HepG2 (cell line): ENCODE data around the gene TTBK1. TPM values are rescaled to one million over a fixed set of nuclear protein-coding genes. Genes with fewer than 3 reads are reported as not detected.

Experiments
- ATF2 ChIP-seq: sonication (generic); formaldehyde crosslinking; IDR thresholded peaks from 2 replicates; pipeline ENCODE4 v1.4.0; 2020; ENCODE audit warnings: missing genetic modification reagents
- CERS6 ChIP-seq: sonication (generic); formaldehyde crosslinking; IDR thresholded peaks from 2 replicates; pipeline ENCODE4 v1.5.0; 2020; ENCODE audit warnings: missing genetic modification reagents
- EHMT2 ChIP-seq: fragments of 200-600 bp; sonication (generic); IDR thresholded peaks from 2 replicates; pipeline ENCODE4 v1.7.0; 2017; ENCODE audit warnings: antibody characterized with exemption, low read depth, low read length, borderline replicate concordance
- ELK4 ChIP-seq: sonication (generic); formaldehyde crosslinking; IDR thresholded peaks from 2 replicates; pipeline ENCODE4 v1.9.0; 2021; ENCODE audit warnings: missing genetic modification reagents, borderline replicate concordance
- EP300 ChIP-seq, 3 experiments: sonication (generic) in 1 of 3; formaldehyde crosslinking in 1 of 3; IDR thresholded peaks; 2 replicates each; pipeline versions ENCODE4 v1.5.1 to v1.6.1; 2011 to 2020; ENCODE audit warnings: low read depth in 2 of 3, low read length in 2 of 3, borderline replicate concordance in 1 of 3, improper control_type of control experiment in 1 of 3, mild to moderate bottlenecking in 1 of 3, missing genetic modification reagents in 1 of 3, moderate library complexity in 1 of 3
- GATA4 ChIP-seq: sonication (generic); IDR thresholded peaks from 2 replicates; pipeline ENCODE4 v1.6.1; 2016; ENCODE audit warnings: antibody characterized with exemption, low read depth, borderline replicate concordance
- GATAD2A ChIP-seq: IDR thresholded peaks from 2 replicates; pipeline ENCODE4 v1.6.1; 2016
- HDAC6 ChIP-seq: fragments of 200-600 bp; sonication (generic); IDR thresholded peaks from 2 replicates; pipeline ENCODE4 v1.7.0; 2017; ENCODE audit warnings: mild to moderate bottlenecking, antibody characterized with exemption, low read length, low read depth
- HIVEP1 ChIP-seq: sonication (generic); formaldehyde crosslinking; IDR thresholded peaks from 2 replicates; pipeline ENCODE4 v1.4.0; 2020; ENCODE audit warnings: mild to moderate bottlenecking, missing genetic modification reagents
- HMGA1 ChIP-seq: sonication (generic); formaldehyde crosslinking; conservative IDR thresholded peaks from 2 replicates; pipeline ENCODE4 v1.4.0; 2020; ENCODE audit warnings: missing genetic modification reagents
- HOXA3 ChIP-seq: sonication (generic); formaldehyde crosslinking; IDR thresholded peaks from 2 replicates; pipeline ENCODE4 v1.5.0; 2020; ENCODE audit warnings: missing genetic modification reagents
- KDM4B ChIP-seq: sonication (generic); formaldehyde crosslinking; IDR thresholded peaks from 2 replicates; pipeline ENCODE4 v1.4.0; 2020; ENCODE audit warnings: missing genetic modification reagents
- NCOA1 ChIP-seq: sonication (generic); formaldehyde crosslinking; IDR thresholded peaks from 2 replicates; pipeline ENCODE4 v1.9.0; 2021; ENCODE audit warnings: missing genetic modification reagents
- NR2C2 ChIP-seq: sonication (generic); formaldehyde crosslinking; IDR thresholded peaks from 2 replicates; pipeline ENCODE4 v1.4.0; 2020; ENCODE audit warnings: missing genetic modification reagents, mild to moderate bottlenecking, moderate library complexity, borderline replicate concordance
- NR2F6 ChIP-seq, 2 experiments: IDR thresholded peaks; 2 replicates each; pipeline ENCODE4 v1.6.1; 2016; ENCODE audit warnings: antibody characterized with exemption in 1 of 2, mild to moderate bottlenecking in 1 of 2
- PHF21A ChIP-seq: sonication (generic); formaldehyde crosslinking; IDR thresholded peaks from 2 replicates; pipeline ENCODE4 v1.5.0; 2020; ENCODE audit warnings: mild to moderate bottlenecking, missing genetic modification reagents
- POGZ ChIP-seq: sonication (generic); formaldehyde crosslinking; IDR thresholded peaks from 2 replicates; pipeline ENCODE4 v1.4.0; 2020; ENCODE audit warnings: mild to moderate bottlenecking, missing genetic modification reagents
- PPARG ChIP-seq: conservative IDR thresholded peaks from 2 replicates; pipeline ENCODE4 v1.6.1; 2016; ENCODE audit warnings: missing biosample characterization, missing genetic modification reagents
- SOX5 ChIP-seq: IDR thresholded peaks from 2 replicates; pipeline ENCODE4 v1.6.1; 2016; ENCODE audit warnings: borderline replicate concordance
- ZFX ChIP-seq: sonication (generic); formaldehyde crosslinking; IDR thresholded peaks from 2 replicates; pipeline ENCODE4 v1.4.0; 2020; ENCODE audit warnings: mild to moderate bottlenecking, low read depth, missing genetic modification reagents, moderate library complexity
- ZFYVE20 ChIP-seq: sonication (generic); formaldehyde crosslinking; IDR thresholded peaks from 2 replicates; pipeline ENCODE4 v1.8.0; 2023; ENCODE audit warnings: low read depth, mild to moderate bottlenecking, moderate library complexity, missing genetic modification reagents, borderline replicate concordance
- ZMAT3 ChIP-seq: sonication (generic); formaldehyde crosslinking; conservative IDR thresholded peaks from 2 replicates; pipeline ENCODE4 v1.7.0; 2021; ENCODE audit warnings: missing genetic modification reagents
- ZNF337 ChIP-seq: sonication (generic); formaldehyde crosslinking; IDR thresholded peaks from 2 replicates; pipeline ENCODE4 v1.5.1; 2020; ENCODE audit warnings: missing genetic modification reagents, low read depth, mild to moderate bottlenecking, borderline replicate concordance
- ZNF33A ChIP-seq: sonication (generic); formaldehyde crosslinking; IDR thresholded peaks from 2 replicates; pipeline ENCODE4 v1.5.1; 2020; ENCODE audit warnings: missing genetic modification reagents, mild to moderate bottlenecking, moderate library complexity, borderline replicate concordance
- ZNF558 ChIP-seq: sonication (generic); formaldehyde crosslinking; IDR thresholded peaks from 2 replicates; pipeline ENCODE4 v1.9.0; 2022; ENCODE audit warnings: mild to moderate bottlenecking, missing genetic modification reagents, borderline replicate concordance
- ZNF746 ChIP-seq: sonication (generic); formaldehyde crosslinking; IDR thresholded peaks from 2 replicates; pipeline ENCODE4 v1.8.0; 2022; ENCODE audit warnings: mild to moderate bottlenecking, missing genetic modification reagents
- polyA plus RNA-seq, 8 experiments: library from polyadenylated mRNA; depleted of rRNA in 3 of 8; stranded (reverse) in 7 of 8; unstranded in 1 of 8; fragments of >200 nt; fragmentation: Illumina TruSeq in 4 of 8; extraction: Trizol in 4 of 8; gene quantifications; 2 replicates each; pipeline versions ENCODE4 v1.2.1 to v1.2.3, GENCODE V29; 2011 to 2016; ENCODE audit warnings: low read depth in 4 of 8, missing spikeins in 1 of 8, mixed read lengths in 1 of 8; ENCODE audit not compliant: insufficient read depth in 1 of 8
- total RNA-seq, 5 experiments: library from RNA; depleted of rRNA; stranded (reverse); fragments of >200 nt; fragmentation: Illumina TruSeq; extraction: Trizol; gene quantifications; 2 replicates each; pipeline ENCODE4 v1.2.3, GENCODE V29; 2016; ENCODE audit warnings: low read depth in 1 of 5
- TF ChIP-seq, protein P1 (sequence below): sonication (generic); formaldehyde crosslinking; conservative IDR thresholded peaks from 2 replicates; pipeline ENCODE4 v1.4.0; 2020; ENCODE audit warnings: missing genetic modification reagents

Gene TTBK1
- total and polyA plus RNA-seq, 2 of the 13 experiments (the other 11 are each of a cell fraction or from before 2014, with no cell fraction given), result 0.24 to 0.33 TPM

GRCh38 chr6:43265564-43265963 lies 22.3 kb downstream of the TTBK1 start (continued):
- TF ChIP-seq HDAC6, result no peak
- peak in 1 of 2 experiments; percentile 61; a peak in 2 of 4 replicates for TF ChIP-seq EP300 (IDR thresholded peaks at IDR 0.05; ENCODE audit: low read depth in 2 of 2, low read length in 2 of 2)
- TF ChIP-seq EP300 (CRISPR knock-in tag; IDR thresholded peaks at IDR 0.05; ENCODE audit: borderline replicate concordance), result peak; percentile 24; the same call in 1 of the 2 replicates
- TF ChIP-seq HMGA1 (CRISPR knock-in tag), result no peak
- no peak for TF ChIP-seq CERS6 (CRISPR knock-in tag)
- 0 out of 2 replicates have a peak, but pooled peaks have one; percentile 51 for TF ChIP-seq ZNF337 (CRISPR knock-in tag)
- TF ChIP-seq NCOA1 (CRISPR knock-in tag), result no peak
- no peak for TF ChIP-seq ZMAT3
- TF ChIP-seq, protein P1, sequence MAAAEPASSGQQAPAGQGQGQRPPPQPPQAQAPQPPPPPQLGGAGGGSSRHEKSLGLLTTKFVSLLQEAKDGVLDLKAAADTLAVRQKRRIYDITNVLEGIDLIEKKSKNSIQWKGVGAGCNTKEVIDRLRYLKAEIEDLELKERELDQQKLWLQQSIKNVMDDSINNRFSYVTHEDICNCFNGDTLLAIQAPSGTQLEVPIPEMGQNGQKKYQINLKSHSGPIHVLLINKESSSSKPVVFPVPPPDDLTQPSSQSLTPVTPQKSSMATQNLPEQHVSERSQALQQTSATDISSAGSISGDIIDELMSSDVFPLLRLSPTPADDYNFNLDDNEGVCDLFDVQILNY (CRISPR knock-in tag), result no peak
- no peak for TF ChIP-seq ATF2
- TF ChIP-seq PPARG (CRISPR knock-in tag), result 0 out of 2 replicates have a peak, but pooled peaks have one; percentile 26
- no peak for TF ChIP-seq ZNF558 (CRISPR knock-in tag)
- no peak for TF ChIP-seq ZFX
- no peak for TF ChIP-seq HIVEP1
- TF ChIP-seq NR2F6 (IDR thresholded peaks at IDR 0.05), result no peak
- peak; percentile 43; the same call in 1 of the 2 replicates for TF ChIP-seq NR2F6 (CRISPR knock-in tag; IDR thresholded peaks at IDR 0.05)
- TF ChIP-seq PHF21A (CRISPR knock-in tag), result peak; percentile 30; the same call in 1 of the 2 replicates
- TF ChIP-seq GATA4, result no peak
- 0 out of 2 replicates have a peak, but pooled peaks have one; percentile 26 for TF ChIP-seq ZNF746 (CRISPR knock-in tag)
- TF ChIP-seq ZNF33A (CRISPR knock-in tag), result 0 out of 2 replicates have a peak, but pooled peaks have one; percentile 43
- 0 out of 2 replicates have a peak, but pooled peaks have one; percentile 14 for TF ChIP-seq POGZ (CRISPR knock-in tag)
- TF ChIP-seq ZFYVE20 (CRISPR knock-in tag), result no peak
- no peak for TF ChIP-seq EHMT2
- 0 out of 2 replicates have a peak, but pooled peaks have one; percentile 21 for TF ChIP-seq SOX5
- no peak for TF ChIP-seq KDM4B
- no peak for TF ChIP-seq ELK4 (CRISPR knock-in tag)
- TF ChIP-seq GATAD2A (CRISPR knock-in tag), result peak; percentile 88
- TF ChIP-seq NR2C2 (CRISPR knock-in tag), result 0 out of 2 replicates have a peak, but pooled peaks have one; percentile 7
- peak; percentile 51; the same call in 1 of the 2 replicates for TF ChIP-seq HOXA3 (CRISPR knock-in tag)
